Activated CD4-positive, alpha-beta T cell treated with anti-CD3 and anti-CD28 coated beads, Interleukin-2, amount 50 U/mL, for 48 hours (primary cell): ENCODE measurements around the gene ACOT11.

Experiments used
- DNase-seq, 2 experiments: peaks; one replicate each; pipeline ENCODE4 v3.0.0-alpha.2; 2020

The ACOT11 gene

DNA sequence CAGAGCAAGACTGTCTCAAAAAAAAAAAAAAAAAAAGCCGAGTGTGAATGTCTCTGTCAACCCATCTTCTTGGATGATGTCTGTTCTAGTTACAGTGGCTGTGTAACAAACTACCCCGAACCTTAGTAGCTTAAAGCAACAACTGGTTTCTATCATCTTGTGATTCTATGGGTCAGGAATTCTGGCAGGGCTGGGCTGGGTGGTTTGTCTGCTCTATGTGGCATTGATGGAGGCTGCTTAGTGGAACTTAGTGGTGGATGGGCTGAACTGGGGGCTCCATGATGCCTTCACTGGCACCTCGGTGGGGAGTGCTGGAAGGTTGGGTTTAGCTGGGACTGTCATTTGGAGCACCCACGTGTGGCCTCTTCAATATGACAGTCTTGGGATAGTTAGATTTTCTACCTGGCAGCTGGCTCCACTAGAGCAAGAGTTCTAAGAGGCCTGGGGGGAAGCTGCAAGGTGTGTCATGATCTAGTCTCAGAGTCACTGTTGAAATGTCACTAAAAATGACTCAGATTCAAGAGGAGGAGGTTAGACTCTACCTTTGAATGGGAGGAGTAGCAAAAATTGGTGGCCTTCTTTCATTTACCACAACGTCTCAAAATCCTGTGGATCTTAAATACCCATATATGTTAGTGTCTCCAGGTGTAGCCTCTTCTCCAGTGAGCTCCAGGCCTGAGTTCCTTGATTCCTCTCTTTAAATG, 18.6 kb downstream of the ACOT11 start:
- no peak for DNase-seq

DNA sequence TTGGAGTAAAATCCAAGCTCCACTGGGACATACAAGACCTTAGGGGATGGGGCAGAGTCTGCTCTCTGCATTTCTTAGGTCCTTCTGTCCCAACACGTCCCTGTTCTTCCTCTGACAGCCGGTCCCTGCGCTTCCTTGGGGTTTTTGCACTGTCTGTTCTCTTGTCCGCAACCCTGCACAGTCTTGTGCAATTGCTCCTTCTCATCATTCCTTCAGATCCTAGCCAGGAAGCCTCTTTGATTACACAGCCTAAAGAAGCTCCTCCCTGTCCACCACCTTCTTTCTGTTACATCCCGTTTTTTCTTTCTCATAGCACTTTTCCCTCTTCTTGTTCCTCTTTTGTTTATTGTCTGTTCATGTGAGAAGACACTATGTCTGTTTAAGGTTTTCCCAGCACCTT, 19.9 kb downstream of the ACOT11 start:
- DNase-seq, result no peak

GRCh38 chr1:54569339-54569738, 21.3 kb downstream of the ACOT11 start:
- no peak for DNase-seq

- no peak for DNase-seq
These were observed 22.1 kb downstream of the ACOT11 start for GRCh38 chr1:54570161-54570560.

DNA sequence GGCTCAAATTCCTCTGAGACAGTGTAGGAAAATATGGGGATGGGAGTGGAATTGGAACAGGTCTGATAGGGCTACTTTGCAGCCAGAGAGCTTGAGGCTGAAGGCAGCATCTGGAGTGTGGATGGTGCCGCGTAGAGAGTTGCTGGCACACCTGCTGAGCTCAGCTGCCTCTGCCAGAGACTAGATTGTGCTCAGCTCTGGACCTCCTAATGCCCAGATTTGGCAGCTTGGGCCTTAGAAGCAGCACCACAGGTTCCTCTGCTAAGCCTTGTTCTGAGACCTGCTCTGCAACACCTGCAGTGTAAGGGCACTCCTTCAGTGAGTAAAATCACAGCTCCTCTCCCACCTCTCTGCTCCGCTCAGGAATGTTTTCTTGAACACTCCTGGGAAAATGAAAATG, 23.3 kb downstream of the ACOT11 start:
- DNase-seq, result no peak

GRCh38 chr1:54571803-54572541, 23.9 kb downstream of the ACOT11 start:
- no peak for DNase-seq

DNA sequence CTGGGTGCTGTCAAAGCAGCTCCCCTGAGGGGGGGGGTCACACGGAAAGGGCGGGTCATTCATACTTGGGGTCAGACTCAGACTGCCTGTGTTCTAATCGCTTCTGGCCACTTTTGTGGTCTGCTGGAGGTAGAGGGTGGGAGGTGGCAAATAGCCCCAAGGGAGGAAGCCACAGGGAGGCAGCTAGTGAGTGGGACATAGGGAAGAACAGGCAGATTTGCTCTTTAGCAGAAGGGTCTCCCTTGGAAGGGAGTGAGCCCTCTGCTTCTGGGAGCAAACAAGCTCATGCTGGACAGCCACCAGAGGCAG, 24.5 kb downstream of the ACOT11 start:
- DNase-seq, result no peak

GRCh38 chr1:54574158-54574778, 26.2 kb downstream of the ACOT11 start:
- DNase-seq, result no peak

GRCh38 chr1:54575161-54575560, 27.1 kb downstream of the ACOT11 start:
- no peak for DNase-seq

DNA sequence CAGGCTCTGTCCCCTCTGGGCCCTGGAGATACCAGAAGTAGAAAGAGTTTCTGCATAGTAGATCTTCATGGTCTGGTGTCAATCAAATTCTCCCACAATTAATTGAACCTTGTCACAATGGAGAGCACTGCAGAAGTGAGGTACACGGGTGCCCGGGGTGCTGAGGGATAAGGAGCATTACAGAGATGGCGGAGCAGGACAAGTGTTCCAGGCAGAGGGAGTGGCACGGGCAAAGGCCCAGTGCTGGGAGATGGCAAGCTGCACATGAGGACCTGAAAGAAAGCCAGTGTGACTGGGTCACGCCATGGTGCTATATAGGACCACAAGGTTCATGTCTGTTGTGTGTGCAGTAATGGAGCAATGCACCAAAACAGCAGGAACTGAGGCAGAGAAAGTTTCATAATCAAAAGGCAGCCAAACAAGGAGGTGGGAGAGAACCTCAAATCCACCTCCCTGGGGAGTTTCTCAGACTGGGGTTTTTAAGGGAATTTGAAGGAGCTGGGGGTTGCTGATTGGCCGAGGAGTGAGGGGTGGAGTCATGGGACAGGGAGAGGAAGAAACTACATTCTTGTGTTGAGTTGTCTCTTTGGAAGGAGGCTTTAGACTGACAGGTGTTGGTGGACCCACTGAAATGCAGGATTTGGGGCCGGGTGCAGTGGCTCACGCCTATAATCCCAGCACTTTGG, 27.7 kb downstream of the ACOT11 start:
- no peak for DNase-seq

- no peak for DNase-seq
These were observed 29.6 kb downstream of the ACOT11 start for GRCh38 chr1:54577612-54578011.

DNA sequence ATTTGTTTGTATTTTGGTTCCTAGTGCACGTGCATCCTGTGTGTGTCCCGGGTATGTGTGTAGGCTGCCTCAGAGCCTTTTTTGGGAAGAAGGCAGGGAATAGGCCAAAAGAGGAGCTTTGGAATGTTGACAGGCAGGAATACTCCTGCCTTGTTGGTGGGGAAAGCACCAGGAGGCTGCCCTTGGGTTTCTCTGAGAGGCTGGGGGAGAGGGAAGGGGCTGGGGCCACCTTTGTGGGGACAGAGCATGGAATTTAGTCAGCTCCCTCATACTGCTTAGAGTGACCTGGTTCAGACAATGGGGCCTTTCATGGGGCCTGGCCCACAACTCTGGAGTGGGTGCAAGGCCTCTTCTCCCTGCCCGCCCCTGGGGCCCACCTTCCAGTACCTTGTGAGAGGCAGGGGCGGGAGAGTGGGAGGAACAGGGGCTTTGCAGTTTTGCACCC, 31.3 kb downstream of the ACOT11 start:
- DNase-seq, result no peak

- DNase-seq, result no peak
These were observed 33.0 kb downstream of the ACOT11 start for GRCh38 chr1:54580856-54581550.

DNA sequence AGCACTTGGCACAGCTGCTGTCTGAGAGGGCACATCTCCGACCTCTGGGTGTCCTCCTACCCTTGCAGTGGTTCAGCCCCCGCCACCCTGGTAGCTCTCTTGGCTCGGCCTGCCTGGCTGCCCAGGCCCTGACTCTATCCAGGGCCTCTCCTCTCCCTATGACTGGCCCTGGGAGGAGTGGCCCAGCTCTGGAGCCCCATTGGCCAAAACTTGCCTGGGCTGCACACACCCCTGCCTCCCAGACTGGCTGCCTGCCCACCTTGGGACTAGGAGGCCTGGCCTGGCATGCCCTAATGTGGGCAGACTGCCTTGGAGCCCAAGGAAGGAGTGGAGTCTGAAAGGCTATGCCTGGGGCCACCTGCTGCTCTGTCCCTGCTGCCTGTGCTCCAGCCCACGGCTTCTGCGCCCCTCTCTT, 33.6 kb downstream of the ACOT11 start:
- DNase-seq, result no peak

- DNase-seq, result no peak
These were observed 34.7 kb downstream of the ACOT11 start for GRCh38 chr1:54582566-54583306.

GRCh38 chr1:54583307-54583686, 35.3 kb downstream of the ACOT11 start:
- no peak for DNase-seq

- DNase-seq, result no peak
These were observed 35.8 kb downstream of the ACOT11 start for GRCh38 chr1:54583871-54584270.

DNA sequence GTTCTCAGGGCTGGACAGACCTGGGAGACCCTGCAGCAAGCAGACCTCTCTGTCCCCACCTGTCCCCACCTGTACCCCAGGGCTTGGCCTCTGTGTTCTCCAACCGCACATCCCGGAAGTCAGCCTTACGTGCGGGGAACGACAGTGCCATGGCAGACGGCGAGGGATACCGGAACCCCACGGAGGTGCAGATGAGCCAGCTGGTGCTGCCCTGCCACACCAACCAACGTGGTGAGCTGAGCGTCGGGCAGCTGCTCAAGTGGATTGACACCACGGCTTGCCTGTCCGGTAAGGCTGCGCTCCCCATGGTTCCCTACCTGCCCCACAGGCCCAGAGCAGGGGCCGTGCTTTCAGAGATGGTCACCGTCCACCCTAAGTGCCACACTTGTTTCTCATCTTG, 36.5 kb downstream of the ACOT11 start:
- DNase-seq, result no peak

DNA sequence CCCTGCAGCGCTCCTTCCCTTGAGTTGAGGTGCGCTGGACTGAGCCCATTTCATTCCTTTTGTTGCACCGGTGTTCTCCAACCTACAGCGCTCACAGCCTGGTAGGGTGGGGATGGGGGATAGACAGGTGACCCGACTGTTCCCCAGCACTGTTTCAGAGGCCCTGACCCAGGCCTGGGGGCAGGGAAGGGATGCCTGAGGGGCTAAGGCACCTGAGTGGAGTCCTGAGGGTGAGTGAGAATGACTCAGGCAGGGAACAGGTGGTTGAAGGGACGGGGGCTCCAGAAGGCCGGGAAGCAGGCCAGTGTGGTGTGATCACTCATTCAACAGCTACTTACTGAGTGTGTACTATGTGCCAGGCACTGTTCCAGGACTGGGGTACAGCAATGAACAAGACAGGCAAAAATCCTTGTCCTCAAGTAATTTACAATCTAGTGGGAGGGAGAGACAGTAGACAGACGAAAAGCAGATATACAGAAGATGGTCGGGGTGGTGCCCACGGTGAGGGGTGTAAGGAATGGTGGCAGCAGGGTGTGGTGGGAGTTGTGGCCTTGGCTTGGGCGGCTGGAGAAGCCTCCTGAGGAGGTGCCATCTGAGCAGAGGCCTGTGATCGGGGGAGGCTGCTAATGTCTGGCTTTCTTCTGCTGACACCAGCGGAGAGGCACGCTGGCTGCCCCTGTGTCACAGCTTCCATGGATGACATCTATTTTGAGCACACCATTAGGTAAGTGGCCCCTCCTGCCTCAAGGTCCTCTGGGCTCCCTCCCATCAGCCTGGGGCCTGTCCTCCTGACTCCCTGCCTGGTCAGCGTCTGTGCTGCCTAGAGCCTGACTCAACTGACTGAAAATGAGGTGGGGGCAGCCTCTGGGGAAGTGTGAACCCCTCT, 37.4 kb downstream of the ACOT11 start:
- DNase-seq, result no peak

DNA sequence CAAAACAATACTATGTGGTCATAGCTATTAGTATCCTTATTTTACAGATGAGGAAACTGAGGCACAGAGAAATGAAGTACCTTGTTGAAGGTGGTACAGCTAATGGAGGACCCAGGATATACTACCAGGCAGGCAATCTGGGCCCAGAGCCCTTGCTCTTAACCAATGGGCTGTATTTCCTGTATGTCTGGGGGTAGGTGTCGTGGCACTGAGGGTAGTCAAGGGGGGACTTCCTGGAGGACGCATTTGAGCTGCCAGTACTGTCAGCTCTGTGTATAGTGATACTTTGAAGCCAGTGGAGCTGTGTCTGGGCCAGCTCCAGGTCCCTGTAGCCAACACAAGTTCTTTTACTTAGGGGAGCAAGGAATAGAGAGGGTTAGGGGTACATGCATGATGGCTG, 40.3 kb downstream of the ACOT11 start:
- DNase-seq, result no peak

DNA sequence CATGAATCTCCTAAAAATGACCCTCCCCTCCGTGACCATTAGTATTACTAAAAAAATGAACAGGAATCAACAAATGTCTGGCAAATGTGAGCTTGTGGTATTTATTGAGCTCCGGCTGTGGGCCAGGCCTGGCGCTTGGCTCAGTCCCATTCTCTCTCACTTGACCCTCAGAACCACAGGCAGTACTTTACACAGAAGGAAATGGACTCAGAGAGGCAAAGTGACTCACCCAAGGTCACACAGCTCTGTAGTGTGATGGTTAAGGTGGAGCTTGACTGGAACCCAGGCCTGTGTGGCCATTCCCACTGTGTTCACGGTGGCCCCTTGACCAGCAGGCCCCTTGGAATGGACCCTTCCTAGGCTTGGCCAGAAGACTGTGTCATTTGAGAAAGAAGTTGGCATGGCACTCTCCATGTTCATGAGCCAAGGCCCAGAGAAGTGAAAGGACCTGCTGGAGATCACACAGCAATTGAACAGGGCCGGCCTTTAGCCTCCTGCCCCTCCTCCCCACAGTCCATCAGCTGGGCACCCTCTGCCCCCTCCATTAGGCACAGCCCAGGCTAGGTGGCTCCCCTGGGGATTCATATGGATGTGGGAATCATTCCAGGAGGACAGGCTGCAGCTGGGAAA, 43.2 kb downstream of the ACOT11 start:
- no peak for DNase-seq
